ENCODE data around the gene KMT2C.
"Not testable (repeated sequence)": the region's sequence is repeated elsewhere in the genome, so short reads cannot be mapped to it uniquely, and the experiment has no call there.

The KMT2C gene

GRCh38 chr7:152266859-152267258 lies 168.9 kb downstream of the KMT2C start:
- not testable (repeated sequence) for H3K9me3 ChIP-seq (ENCODE audit: low read length); H3K4me1 ChIP-seq (ENCODE audit: insufficient read depth, low read length); H3K27me3 ChIP-seq (ENCODE audit: insufficient read depth, low read length); H2AFZ ChIP-seq (ENCODE audit: low read depth, low read length); H3K4me3 ChIP-seq (ENCODE audit: low read length)
- H3K36me3 ChIP-seq (ENCODE audit: insufficient read depth, low read length): peaks cover 14% of the 10 kb centered on the region

- H3K9me3 ChIP-seq (ENCODE audit: low read length); H3K4me1 ChIP-seq (ENCODE audit: insufficient read depth, low read length); H2AFZ ChIP-seq (ENCODE audit: low read depth, low read length); H3K27me3 ChIP-seq (ENCODE audit: insufficient read depth, low read length); H3K4me3 ChIP-seq (ENCODE audit: low read length): not testable (repeated sequence)
- peaks cover 10% of the 10 kb centered on the region for H3K36me3 ChIP-seq (ENCODE audit: insufficient read depth, low read length)
These were observed 170.9 kb downstream of the KMT2C start for GRCh38 chr7:152264915-152265314.

GRCh38 chr7:152262146-152262545 lies 173.7 kb downstream of the KMT2C start:
- not testable (repeated sequence) for H3K27me3 ChIP-seq (ENCODE audit: insufficient read depth, low read length); H2AFZ ChIP-seq (ENCODE audit: low read depth, low read length); H3K4me1 ChIP-seq (ENCODE audit: insufficient read depth, low read length); H3K4me3 ChIP-seq (ENCODE audit: low read length); H3K9me3 ChIP-seq (ENCODE audit: low read length)
- peaks cover 13% of the 10 kb centered on the region for H3K36me3 ChIP-seq (ENCODE audit: insufficient read depth, low read length)

- H3K27me3 ChIP-seq (ENCODE audit: insufficient read depth, low read length); H3K9me3 ChIP-seq (ENCODE audit: low read length); H3K4me3 ChIP-seq (ENCODE audit: low read length); H2AFZ ChIP-seq (ENCODE audit: low read depth, low read length); H3K4me1 ChIP-seq (ENCODE audit: insufficient read depth, low read length): not testable (repeated sequence)
- H3K36me3 ChIP-seq (ENCODE audit: insufficient read depth, low read length): peaks cover 13% of the 10 kb centered on the region
These were observed 176.2 kb downstream of the KMT2C start for GRCh38 chr7:152259645-152260044.

- not testable (repeated sequence) for H3K9me3 ChIP-seq (ENCODE audit: low read length); H3K4me1 ChIP-seq (ENCODE audit: insufficient read depth, low read length); H3K27me3 ChIP-seq (ENCODE audit: insufficient read depth, low read length); H3K4me3 ChIP-seq (ENCODE audit: low read length); H2AFZ ChIP-seq (ENCODE audit: low read depth, low read length)
- peaks cover 28% of the 10 kb centered on the region for H3K36me3 ChIP-seq (ENCODE audit: insufficient read depth, low read length)
These were observed 188.0 kb downstream of the KMT2C start for GRCh38 chr7:152247851-152248250.

DNA sequence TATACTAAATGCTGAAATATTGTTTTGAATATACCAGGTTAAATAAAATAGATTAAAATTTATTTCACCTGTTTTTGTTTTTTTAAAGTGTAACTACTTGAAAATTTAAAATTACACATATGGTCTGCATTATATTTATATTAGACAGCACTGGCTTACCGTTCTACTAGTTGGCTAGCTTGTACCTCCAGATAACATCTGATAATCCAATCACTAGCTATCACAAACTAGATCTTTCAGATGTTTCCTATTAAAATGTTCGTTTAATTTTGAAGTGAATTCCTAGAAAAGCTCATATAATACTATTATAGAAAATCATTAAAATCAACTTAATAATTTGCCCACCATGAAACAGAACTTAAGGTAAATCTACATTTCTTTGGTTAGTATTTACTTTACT lies 190.4 kb downstream of the KMT2C start:
- H2AFZ ChIP-seq (ENCODE audit: low read depth, low read length); H3K27me3 ChIP-seq (ENCODE audit: insufficient read depth, low read length); H3K4me3 ChIP-seq (ENCODE audit: low read length); H3K9me3 ChIP-seq (ENCODE audit: low read length); H3K4me1 ChIP-seq (ENCODE audit: insufficient read depth, low read length): not testable (repeated sequence)
- peaks cover 11% of the 10 kb centered on the region for H3K36me3 ChIP-seq (ENCODE audit: insufficient read depth, low read length)

GRCh38 chr7:152243464-152243863 lies 192.3 kb downstream of the KMT2C start:
- not testable (repeated sequence) for H3K9me3 ChIP-seq (ENCODE audit: low read length); H3K4me3 ChIP-seq (ENCODE audit: low read length)

GRCh38 chr7:152241301-152241700 lies 194.5 kb downstream of the KMT2C start:
- H3K4me1 ChIP-seq (ENCODE audit: insufficient read depth, low read length); H3K36me3 ChIP-seq (ENCODE audit: insufficient read depth, low read length); H3K27me3 ChIP-seq (ENCODE audit: insufficient read depth, low read length); H3K9me3 ChIP-seq (ENCODE audit: low read length); H3K4me3 ChIP-seq (ENCODE audit: low read length); H2AFZ ChIP-seq (ENCODE audit: low read depth, low read length): not testable (repeated sequence)

More at GRCh38 chr7:152243464-152243863, 192.3 kb downstream of the KMT2C start:
- H2AFZ ChIP-seq (ENCODE audit: low read depth, low read length); H3K4me1 ChIP-seq (ENCODE audit: insufficient read depth, low read length); H3K36me3 ChIP-seq (ENCODE audit: insufficient read depth, low read length); H3K27me3 ChIP-seq (ENCODE audit: insufficient read depth, low read length): not testable (repeated sequence)

- H3K4me3 ChIP-seq (ENCODE audit: low read length); H3K27me3 ChIP-seq (ENCODE audit: insufficient read depth, low read length); H3K4me1 ChIP-seq (ENCODE audit: insufficient read depth, low read length); H3K9me3 ChIP-seq (ENCODE audit: low read length); H2AFZ ChIP-seq (ENCODE audit: low read depth, low read length); H3K36me3 ChIP-seq (ENCODE audit: insufficient read depth, low read length): not testable (repeated sequence)
These were observed 199.5 kb downstream of the KMT2C start for GRCh38 chr7:152236306-152236705.

DNA sequence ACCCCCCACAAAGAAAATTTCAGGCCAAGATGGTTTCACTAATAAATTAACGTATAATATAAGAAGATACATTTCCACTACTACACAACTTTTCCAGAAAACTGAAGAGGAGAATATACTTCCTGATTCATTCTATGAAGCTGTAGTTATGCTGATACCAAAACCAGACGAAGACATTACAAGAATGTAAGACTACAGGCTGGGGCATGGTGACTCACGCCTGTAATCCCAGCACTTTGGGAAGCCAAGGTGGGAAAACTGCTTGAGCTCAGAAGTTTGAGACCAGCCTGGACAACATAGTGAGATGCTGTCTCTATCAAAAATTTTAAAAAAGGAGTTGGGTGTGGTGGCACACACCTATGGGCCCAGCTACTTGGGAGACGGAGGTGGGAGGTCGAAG lies 201.4 kb downstream of the KMT2C start:
- H2AFZ ChIP-seq (ENCODE audit: low read depth, low read length); H3K9me3 ChIP-seq (ENCODE audit: low read length); H3K4me1 ChIP-seq (ENCODE audit: insufficient read depth, low read length); H3K4me3 ChIP-seq (ENCODE audit: low read length); H3K27me3 ChIP-seq (ENCODE audit: insufficient read depth, low read length): not testable (repeated sequence)
- H3K36me3 ChIP-seq (ENCODE audit: insufficient read depth, low read length): peaks cover 10% of the 10 kb centered on the region

GRCh38 chr7:152231089-152231488 lies 204.7 kb downstream of the KMT2C start:
- Histone ChIP-seq H3K36me3 (ENCODE audit: insufficient read depth, low read length) (peaks cover 15% of the 10 kb centered on the region), H2AFZ (ENCODE audit: low read depth, low read length) (no peak overlapping the region), H3K27me3 (ENCODE audit: insufficient read depth, low read length) (no peaks in the 10 kb centered on the region), H3K4me3 (ENCODE audit: low read length) (no peak overlapping the region), H3K4me1 (ENCODE audit: insufficient read depth, low read length) (no peaks in the 10 kb centered on the region), H3K9me3 (ENCODE audit: low read length) (no peaks in the 10 kb centered on the region)

GRCh38 chr7:152219556-152219955 lies 216.2 kb downstream of the KMT2C start:
- H2AFZ ChIP-seq (ENCODE audit: low read depth, low read length); H3K4me3 ChIP-seq (ENCODE audit: low read length); H3K4me1 ChIP-seq (ENCODE audit: insufficient read depth, low read length); H3K27me3 ChIP-seq (ENCODE audit: insufficient read depth, low read length); H3K9me3 ChIP-seq (ENCODE audit: low read length): not testable (repeated sequence)
- peaks cover 32% of the 10 kb centered on the region for H3K36me3 ChIP-seq (ENCODE audit: insufficient read depth, low read length)

- peaks cover 21% of the 10 kb centered on the region for H3K36me3 ChIP-seq (ENCODE audit: insufficient read depth, low read length)
- H3K4me3 ChIP-seq (ENCODE audit: low read length); H3K9me3 ChIP-seq (ENCODE audit: low read length); H2AFZ ChIP-seq (ENCODE audit: low read depth, low read length); H3K27me3 ChIP-seq (ENCODE audit: insufficient read depth, low read length); H3K4me1 ChIP-seq (ENCODE audit: insufficient read depth, low read length): not testable (repeated sequence)
These were observed 227.0 kb downstream of the KMT2C start for GRCh38 chr7:152208766-152209165.

GRCh38 chr7:152204417-152204816 lies 231.4 kb downstream of the KMT2C start:
- H2AFZ ChIP-seq (ENCODE audit: low read depth, low read length); H3K4me1 ChIP-seq (ENCODE audit: insufficient read depth, low read length); H3K4me3 ChIP-seq (ENCODE audit: low read length); H3K27me3 ChIP-seq (ENCODE audit: insufficient read depth, low read length); H3K9me3 ChIP-seq (ENCODE audit: low read length): not testable (repeated sequence)
- H3K36me3 ChIP-seq (ENCODE audit: insufficient read depth, low read length): peaks cover 37% of the 10 kb centered on the region

DNA sequence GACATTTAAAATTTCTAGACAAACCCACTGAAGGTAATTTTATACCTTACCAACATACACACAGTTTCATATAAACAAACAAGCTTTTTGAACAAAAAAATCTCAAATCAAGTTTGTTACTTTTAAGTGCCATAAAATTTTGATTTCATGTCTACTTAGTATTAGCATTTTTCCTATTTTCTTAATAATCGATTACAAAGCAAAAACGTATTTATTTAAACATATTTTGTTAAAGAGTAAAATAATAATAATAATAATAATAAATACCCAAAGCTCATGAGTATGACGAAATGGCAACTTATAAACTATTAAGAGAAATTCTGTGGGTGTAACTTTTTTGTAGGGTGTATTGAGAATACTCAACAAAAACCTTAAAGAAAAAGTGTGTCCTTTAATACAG lies 232.7 kb downstream of the KMT2C start:
- Histone ChIP-seq H3K27me3 (ENCODE audit: insufficient read depth, low read length) (no peaks in the 10 kb centered on the region), H3K9me3 (ENCODE audit: low read length) (no peaks in the 10 kb centered on the region), H2AFZ (ENCODE audit: low read depth, low read length) (no peak overlapping the region), H3K36me3 (ENCODE audit: insufficient read depth, low read length) (peaks cover 48% of the 10 kb centered on the region), H3K4me3 (ENCODE audit: low read length) (no peak overlapping the region), H3K4me1 (ENCODE audit: insufficient read depth, low read length) (no peaks in the 10 kb centered on the region)

Measured in neuron (in vitro differentiated cells).